Keratinocyte (primary cell): ENCODE measurements around the gene LATS2.
"Not testable (repeated sequence)": the region's sequence is repeated elsewhere in the genome, so short reads cannot be mapped to it uniquely, and the experiment has no call there.

Experiments used
- CTCF ChIP-seq, 3 experiments: IDR thresholded peaks in 1 of 3; conservative IDR thresholded peaks in 1 of 3; optimal IDR thresholded peaks in 1 of 3; 2 replicates in 2 of 3; 3 replicates in 1 of 3; pipeline versions ENCODE3 to v1.5.1; 2011; ENCODE audit warnings: low read length in 3 of 3, mild to moderate bottlenecking in 3 of 3, moderate library complexity in 2 of 3, control low read depth in 1 of 3, inconsistent platforms in 1 of 3; ENCODE audit not compliant: insufficient read depth in 2 of 3; ENCODE audit errors: extremely low read depth in 1 of 3
- EZH2 ChIP-seq: IDR thresholded peaks from one replicate; pipeline ENCODE4 v1.6.1; 2012; ENCODE audit warnings: inconsistent platforms, mild to moderate bottlenecking, low read length, moderate library complexity

GRCh38 chr13:21049731-21050130 lies 11.7 kb downstream of the LATS2 start:
- not testable (repeated sequence) for TF ChIP-seq CTCF (optimal IDR thresholded peaks at IDR 0.05 in 1 of 3, IDR thresholded peaks at IDR 0.05 in 1 of 3, conservative IDR thresholded peaks at IDR 0.05 in 1 of 3; ENCODE audit: extremely low read depth in 1 of 3, insufficient read depth in 2 of 3, low read length in 3 of 3); EZH2
